Stimulated activated naive B cell treated with anti-CD40 and anti-IgM and Interleukin-4, amounts not matched to agents 10 μg/mL and 1 μg/mL and 100 μg/mL, for 72 hours (primary cell): Measurements from ENCODE around the gene ADGRG3.

ENCODE experiments used
- ATAC-seq, 2 donors: fragments of 150-1000 bp; cut with Tn5 transposase; replicated peaks; 2 replicates each; pipeline ENCODE4 v1.10.0; 2021; ENCODE audit warnings: moderate library complexity in 1 of 2
- DNase-seq: peaks from one replicate; pipeline ENCODE4 v3.0.0; 2021
- H3K27ac Mint-ChIP-seq: one replicate; pipeline ENCODE4 v1.8.0; 2022; ENCODE audit warnings: mild to moderate bottlenecking, mixed read lengths
- H3K27me3 Mint-ChIP-seq, 2 donors: one replicate each; pipeline ENCODE4 v1.8.0; 2022; ENCODE audit warnings: mixed read lengths in 2 of 2
- H3K36me3 Mint-ChIP-seq, 2 donors: one replicate each; pipeline ENCODE4 v1.8.0; 2022; ENCODE audit warnings: mixed read lengths in 2 of 2, mild to moderate bottlenecking in 1 of 2
- H3K4me1 Mint-ChIP-seq, 2 donors: one replicate each; pipeline ENCODE4 v1.8.0; 2022; ENCODE audit warnings: mixed read lengths in 2 of 2, mild to moderate bottlenecking in 1 of 2
- H3K4me3 Mint-ChIP-seq, 2 donors: one replicate each; pipeline ENCODE4 v1.8.0; 2022; ENCODE audit warnings: mild to moderate bottlenecking in 2 of 2, mixed read lengths in 2 of 2, moderate library complexity in 1 of 2
- H3K9me3 Mint-ChIP-seq, 2 donors: one replicate each; pipeline ENCODE4 v1.8.0; 2022; ENCODE audit warnings: mixed read lengths in 2 of 2, mild to moderate bottlenecking in 1 of 2

Gene ADGRG3

DNA sequence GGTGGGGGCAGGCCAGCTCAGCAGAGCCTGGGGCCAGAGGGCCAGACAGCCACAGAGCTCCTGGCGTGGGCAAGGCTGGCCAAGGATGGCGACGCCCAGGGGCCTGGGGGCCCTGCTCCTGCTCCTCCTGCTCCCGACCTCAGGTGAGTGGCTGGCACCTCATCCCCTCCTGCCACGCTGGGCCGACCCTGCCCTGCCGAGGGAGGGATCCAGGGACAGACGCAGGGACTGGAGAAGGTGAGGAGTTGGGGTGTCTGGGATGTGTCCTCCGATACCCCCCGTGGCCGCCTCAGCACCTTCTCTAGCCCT lies at the start of gene ADGRG3:
Gene ADGRG3 (plus strand): TSS at position 44 of the 309 bp plus-strand sequence. CDS start 42 bp downstream, at position 86.
- Mint-ChIP-seq H3K9me3 (no peaks in the 10 kb centered on the region), H3K36me3 (no peaks in the 10 kb centered on the region), H3K4me1 (no peaks in the 10 kb centered on the region), H3K4me3 (no peak within 1 kb of the TSS), H3K27ac (no peak within 1 kb of the TSS), H3K27me3 (peaks cover 1 to 2% of the 10 kb centered on the region in 2 donors)
- DNase-seq: no peak
- ATAC-seq: no peak

DNA sequence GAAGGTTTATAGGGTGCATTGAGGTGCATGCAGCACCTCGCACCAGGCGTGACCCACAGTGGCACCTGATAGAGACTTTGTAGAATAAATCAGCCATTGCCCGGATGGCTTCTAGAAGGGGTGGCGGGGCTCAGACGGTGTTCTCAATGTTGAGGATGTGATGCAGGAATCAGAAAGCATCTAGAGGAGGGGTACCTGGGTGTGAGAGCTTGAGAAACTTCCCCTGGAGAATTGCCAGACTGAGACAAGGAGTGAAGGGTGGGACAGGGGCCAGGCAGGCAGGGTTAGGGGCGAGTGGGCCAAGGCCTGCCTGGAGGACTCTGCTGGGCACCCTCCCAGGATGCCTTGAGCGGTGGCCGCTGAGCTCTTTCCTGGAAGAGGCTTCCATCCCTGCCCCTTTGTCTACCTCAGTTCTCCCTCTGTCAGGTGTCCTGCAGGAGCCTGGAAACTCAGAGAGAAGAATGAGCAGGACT lies 48.9 kb upstream of the ADGRG3 start:
- H3K36me3 Mint-ChIP-seq: no peaks in the 10 kb centered on the region
- H3K9me3 Mint-ChIP-seq: no peaks in the 10 kb centered on the region
- H3K4me3 Mint-ChIP-seq: no peak overlapping the region
- H3K27me3 Mint-ChIP-seq: peaks cover 3 to 10% of the 10 kb centered on the region in 2 donors
- ATAC-seq (no peak), DNase-seq (no peak)
- H3K27ac Mint-ChIP-seq: no peak overlapping the region
- H3K4me1 Mint-ChIP-seq: peaks cover 9 to 11% of the 10 kb centered on the region in 2 donors

DNA sequence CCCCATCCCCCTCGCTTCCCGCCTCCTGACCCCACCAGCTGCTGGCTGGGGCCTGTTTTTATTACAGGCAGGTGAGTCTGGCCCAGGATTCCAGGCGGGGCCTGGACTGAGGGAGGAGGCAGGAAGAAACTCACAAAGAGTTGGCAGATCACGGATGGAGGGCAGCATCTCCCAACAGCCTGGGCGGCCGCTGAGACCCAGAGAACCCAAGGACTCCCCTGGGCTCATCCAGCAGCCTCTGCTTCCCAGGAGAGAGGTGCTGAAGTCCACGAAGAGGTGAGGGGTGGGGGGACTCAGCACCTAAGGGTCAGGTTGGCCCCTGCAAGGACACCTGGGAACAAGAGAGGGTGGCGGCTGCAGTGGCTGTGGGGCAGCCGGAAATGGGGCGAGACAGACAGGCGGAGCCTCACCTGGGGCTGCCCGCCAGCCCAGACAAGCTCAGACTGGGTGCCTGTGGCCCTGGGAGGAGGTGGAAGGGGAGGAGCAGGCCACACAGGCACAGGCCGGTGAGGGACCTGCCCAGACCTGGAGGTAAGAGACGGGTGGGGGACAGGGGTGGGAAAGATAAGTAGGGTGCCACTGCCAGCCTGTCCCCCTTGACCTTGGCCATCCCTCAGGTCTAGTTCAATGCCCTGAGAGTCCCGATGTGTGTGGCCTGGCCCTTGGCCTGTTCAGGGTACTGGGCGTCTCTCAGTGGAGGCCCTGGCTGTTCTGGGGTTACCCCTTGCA lies 48.3 kb upstream of the ADGRG3 start:
- H3K4me1 Mint-ChIP-seq: peaks cover 6 to 7% of the 10 kb centered on the region in 2 donors
- H3K4me3 Mint-ChIP-seq: no peak overlapping the region
- no peak overlapping the region for H3K27ac Mint-ChIP-seq

GRCh38 chr16:57620335-57621231 lies 47.5 kb upstream of the ADGRG3 start:
- ATAC-seq: no peak

More for the DNA sequence above, 48.3 kb upstream of the ADGRG3 start:
- Mint-ChIP-seq H3K9me3 (no peaks in the 10 kb centered on the region), H3K36me3 (no peaks in the 10 kb centered on the region), H3K27me3 (peaks cover 3 to 12% of the 10 kb centered on the region in 2 donors)
- no peak for DNase-seq
- ATAC-seq: no peak

GRCh38 chr16:57621521-57622271 lies 46.4 kb upstream of the ADGRG3 start:
- H3K4me1 Mint-ChIP-seq: peaks cover 6 to 11% of the 10 kb centered on the region in 2 donors
- no peak overlapping the region for H3K27ac Mint-ChIP-seq
- no peak overlapping the region for H3K4me3 Mint-ChIP-seq
- no peaks in the 10 kb centered on the region for H3K9me3 Mint-ChIP-seq
- DNase-seq (no peak), ATAC-seq (no peak)
- no peaks in the 10 kb centered on the region for H3K36me3 Mint-ChIP-seq
- H3K27me3 Mint-ChIP-seq: peaks cover 19 to 28% of the 10 kb centered on the region in 2 donors

More at GRCh38 chr16:57620335-57621231, 47.5 kb upstream of the ADGRG3 start:
- no peak overlapping the region for H3K27ac Mint-ChIP-seq
- H3K9me3 Mint-ChIP-seq: no peaks in the 10 kb centered on the region
- H3K27me3 Mint-ChIP-seq: peaks cover 10 to 20% of the 10 kb centered on the region in 2 donors
- no peak for DNase-seq
- H3K4me3 Mint-ChIP-seq: no peak overlapping the region
- peaks cover 4 to 10% of the 10 kb centered on the region in 2 donors for H3K4me1 Mint-ChIP-seq
- no peaks in the 10 kb centered on the region for H3K36me3 Mint-ChIP-seq

DNA sequence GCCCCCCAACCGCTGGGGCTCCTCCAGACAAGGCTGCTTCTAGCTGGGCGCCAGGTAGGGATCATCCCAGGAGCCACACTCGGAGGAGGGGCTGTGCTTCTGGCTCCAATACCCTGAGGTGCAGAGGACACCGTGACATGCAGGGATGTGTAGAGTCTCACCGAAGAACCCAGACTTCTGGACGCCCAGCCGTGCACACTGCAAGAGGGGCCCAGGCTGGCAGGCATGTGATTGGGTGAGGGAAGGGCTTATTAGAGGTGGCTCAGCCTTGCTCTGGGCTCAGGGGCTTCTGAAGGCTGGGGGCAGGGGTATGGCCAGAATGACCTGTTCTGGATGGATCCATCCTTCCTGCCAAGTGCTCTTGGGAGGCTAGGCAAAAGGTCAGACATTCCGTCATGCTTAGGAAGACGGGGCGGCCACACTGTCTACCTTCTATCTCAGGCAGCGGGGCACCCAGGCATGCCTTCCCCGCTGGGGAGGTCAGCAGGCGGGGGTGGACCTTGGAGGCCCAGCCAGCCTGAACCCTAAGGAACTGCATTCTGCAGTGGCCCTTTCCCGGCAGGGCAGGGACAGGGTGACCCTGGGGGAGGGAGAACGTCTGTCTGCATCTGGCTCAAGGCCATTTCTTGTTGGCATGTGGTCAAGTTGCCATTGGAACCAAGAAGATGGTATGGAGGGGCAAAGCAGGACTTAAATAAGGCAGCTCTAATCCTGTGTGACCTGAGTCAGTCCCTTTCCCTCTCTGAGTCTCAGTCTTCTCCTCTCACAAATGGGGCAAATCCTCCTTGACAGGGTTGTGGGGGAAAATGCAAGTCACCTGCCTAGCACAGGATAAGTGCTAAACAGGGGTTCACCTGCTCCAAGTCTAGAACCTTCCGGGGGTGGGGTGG lies 45.5 kb upstream of the ADGRG3 start:
- H3K4me1 Mint-ChIP-seq: peaks cover 6 to 11% of the 10 kb centered on the region in 2 donors
- no peak for DNase-seq
- H3K4me3 Mint-ChIP-seq: no peak overlapping the region
- H3K36me3 Mint-ChIP-seq: no peaks in the 10 kb centered on the region
- no peaks in the 10 kb centered on the region for H3K9me3 Mint-ChIP-seq
- ATAC-seq: no peak
- peaks cover 28 to 38% of the 10 kb centered on the region in 2 donors for H3K27me3 Mint-ChIP-seq
- H3K27ac Mint-ChIP-seq: peak overlapping the region; percentile 26

DNA sequence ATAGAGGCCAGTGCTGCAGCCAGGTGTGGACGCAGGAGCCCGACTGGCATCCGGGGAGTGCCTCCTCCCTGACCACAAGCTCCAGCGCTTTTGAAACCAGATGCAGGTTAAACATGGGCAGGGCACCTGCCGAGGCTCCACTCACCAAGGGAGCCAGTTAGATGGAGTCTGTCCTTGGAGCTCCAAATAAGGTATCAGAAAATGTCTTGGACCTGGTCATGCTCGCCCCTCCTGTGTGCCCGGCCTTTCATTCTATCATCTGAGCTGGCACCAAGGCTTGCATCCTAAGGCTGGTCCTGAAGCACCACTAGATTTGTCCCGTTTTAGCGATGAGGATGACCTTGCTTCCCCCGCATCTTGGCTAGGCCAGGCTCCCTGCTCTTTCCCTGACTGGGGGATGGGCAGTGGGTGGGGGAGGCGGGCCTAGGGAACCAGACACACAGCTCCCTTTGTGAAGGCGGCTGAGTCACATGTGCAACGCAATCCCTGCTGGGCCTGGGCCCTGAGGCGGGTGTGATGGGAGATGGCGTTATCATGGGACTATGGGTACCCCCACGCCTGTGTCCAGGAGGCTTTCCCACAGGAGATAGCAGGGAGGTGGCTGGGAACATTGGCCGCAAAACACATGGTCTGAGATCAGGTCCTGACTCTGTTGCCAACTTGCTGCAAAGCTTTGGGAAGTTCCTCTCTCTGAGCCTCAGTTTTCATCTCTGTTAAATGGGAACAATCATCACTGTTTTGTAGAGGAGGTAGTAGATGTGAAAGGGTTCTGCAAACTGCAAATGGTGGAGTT lies 44.7 kb upstream of the ADGRG3 start:
- Mint-ChIP-seq H3K4me3 (no peak overlapping the region), H3K36me3 (no peaks in the 10 kb centered on the region), H3K27me3 (peaks cover 31 to 43% of the 10 kb centered on the region in 2 donors), H3K4me1 (peaks cover 8 to 15% of the 10 kb centered on the region in 2 donors), H3K9me3 (no peaks in the 10 kb centered on the region), H3K27ac (no peak overlapping the region)
- ATAC-seq: no peak
- no peak for DNase-seq

- DNase-seq: no peak
- Mint-ChIP-seq H3K36me3 (no peaks in the 10 kb centered on the region), H3K4me3 (no peak overlapping the region), H3K4me1 (peaks cover 15 to 22% of the 10 kb centered on the region in 2 donors), H3K27me3 (peaks cover 39 to 48% of the 10 kb centered on the region in 2 donors), H3K9me3 (no peaks in the 10 kb centered on the region), H3K27ac (no peak overlapping the region)
- ATAC-seq: no peak
Observed at GRCh38 chr16:57624044-57624688, 43.9 kb upstream of the ADGRG3 start.

DNA sequence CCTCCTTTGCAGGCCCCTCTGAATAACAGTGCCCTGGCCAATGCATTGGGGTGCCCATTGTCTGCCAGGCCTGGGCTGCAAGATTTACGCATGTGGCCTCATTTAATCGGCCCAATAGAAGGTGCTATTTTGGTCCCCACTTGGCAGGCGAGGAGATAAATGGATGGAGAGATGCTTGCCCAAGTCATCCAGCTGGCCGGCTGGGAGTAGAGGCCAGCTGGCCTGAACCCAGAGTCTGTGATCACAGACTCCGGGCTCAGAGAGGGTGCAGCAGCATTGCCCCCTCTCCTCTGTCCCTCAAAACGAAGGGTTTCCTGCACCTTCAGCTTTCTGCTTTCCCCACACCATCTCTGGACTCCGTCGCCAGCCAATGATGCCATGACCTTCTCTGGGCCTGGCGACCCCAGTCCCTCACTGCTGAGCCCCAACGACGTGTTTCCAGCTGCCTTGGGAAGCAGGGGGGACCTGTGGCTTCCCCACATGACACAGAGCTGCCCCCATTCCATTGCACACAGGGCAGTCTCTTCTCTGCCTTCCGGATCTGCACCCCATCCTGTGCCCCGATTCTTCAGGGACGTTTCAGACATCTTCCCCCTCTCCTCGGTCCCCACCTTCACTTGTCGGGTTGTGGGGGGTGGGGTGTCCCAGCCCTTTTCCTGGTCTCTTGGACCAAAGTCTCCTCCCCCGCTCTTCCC lies 43.2 kb upstream of the ADGRG3 start:
- no peak overlapping the region for H3K27ac Mint-ChIP-seq
- no peaks in the 10 kb centered on the region for H3K9me3 Mint-ChIP-seq
- H3K4me1 Mint-ChIP-seq: peaks cover 19 to 24% of the 10 kb centered on the region in 2 donors
- H3K4me3 Mint-ChIP-seq: no peak overlapping the region
- H3K36me3 Mint-ChIP-seq: no peaks in the 10 kb centered on the region
- ATAC-seq (no peak), DNase-seq (no peak)
- peaks cover 47 to 48% of the 10 kb centered on the region in 2 donors for H3K27me3 Mint-ChIP-seq

DNA sequence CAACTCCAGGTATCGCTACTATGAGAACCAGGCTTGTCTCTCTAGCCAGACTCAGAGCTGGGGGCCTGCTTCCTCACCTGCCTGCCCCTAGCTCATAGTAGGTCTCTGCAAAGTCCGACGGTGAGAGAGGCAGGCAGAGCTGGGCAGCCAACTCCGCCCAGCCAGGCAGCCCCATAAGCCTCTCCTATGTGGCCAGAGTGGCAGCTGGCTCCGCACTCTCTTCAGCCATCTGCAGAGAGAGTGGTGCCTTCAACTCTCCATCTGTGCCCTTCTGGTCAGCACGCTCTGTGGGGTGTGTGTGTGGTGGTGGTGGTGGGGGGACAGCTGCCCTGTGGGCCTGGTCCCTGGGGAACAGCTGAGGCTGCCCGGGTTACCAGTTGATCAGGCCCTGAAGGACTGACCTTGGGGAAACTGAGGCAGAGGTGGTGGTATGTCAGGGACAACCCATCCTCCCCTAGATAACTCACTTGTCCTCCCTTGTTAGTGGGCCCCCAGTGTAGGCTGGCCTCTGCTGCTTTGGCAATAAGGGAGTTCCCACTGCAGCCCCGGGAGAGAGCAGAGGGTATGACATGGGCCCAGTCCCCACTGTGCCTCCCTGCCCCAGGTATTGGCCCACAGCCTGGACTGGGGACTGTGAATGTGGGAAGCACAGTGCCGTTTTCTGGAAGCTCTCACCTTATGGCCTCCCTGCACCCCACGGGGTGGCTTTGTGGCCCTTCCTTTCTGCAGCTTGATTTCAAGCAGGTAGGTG lies 41.5 kb upstream of the ADGRG3 start:
- ATAC-seq: no peak
- no peaks in the 10 kb centered on the region for H3K36me3 Mint-ChIP-seq
- peaks cover 19 to 34% of the 10 kb centered on the region in 2 donors for H3K4me1 Mint-ChIP-seq

DNA sequence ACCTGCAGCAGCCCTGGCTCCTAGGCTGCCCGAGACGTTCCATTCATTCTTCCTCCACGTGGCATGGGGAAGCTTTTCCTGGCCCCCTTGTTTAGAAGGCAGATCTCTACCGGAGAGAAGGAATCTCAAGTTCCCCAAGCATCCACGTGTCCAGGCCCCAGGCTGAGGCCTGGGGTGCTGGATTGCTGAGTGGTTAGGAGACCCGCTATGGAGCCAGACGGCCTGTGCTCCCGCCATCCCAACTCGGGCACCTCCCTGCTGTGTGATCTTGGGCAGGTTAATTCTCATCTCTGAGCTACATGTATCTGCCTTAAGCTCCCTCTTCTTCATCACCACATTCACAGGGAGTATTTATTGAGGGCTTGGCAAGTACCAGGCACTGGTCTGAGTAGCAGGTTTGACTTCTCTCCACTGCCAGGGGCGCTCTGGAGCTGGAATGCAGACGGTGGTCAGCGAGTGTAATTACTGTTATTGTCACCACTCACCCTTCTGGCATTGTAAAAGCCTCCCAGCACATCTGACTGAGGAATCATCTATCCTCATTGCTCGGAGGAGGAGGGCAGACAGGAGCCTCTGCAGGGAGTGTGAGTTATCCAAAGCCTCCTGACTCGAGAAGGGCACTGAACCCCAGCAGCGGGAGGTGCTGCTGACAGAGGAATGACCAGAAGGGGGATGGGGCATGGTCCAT lies 40.8 kb upstream of the ADGRG3 start:
- Mint-ChIP-seq H3K27ac (no peak overlapping the region), H3K9me3 (no peaks in the 10 kb centered on the region), H3K27me3 (peaks cover 58 to 62% of the 10 kb centered on the region in 2 donors), H3K4me1 (peaks cover 19 to 34% of the 10 kb centered on the region in 2 donors), H3K36me3 (no peaks in the 10 kb centered on the region), H3K4me3 (no peak overlapping the region)
- ATAC-seq (no peak), DNase-seq (no peak)

More for the DNA sequence above, 41.5 kb upstream of the ADGRG3 start:
- H3K27me3 Mint-ChIP-seq: peaks cover 58 to 62% of the 10 kb centered on the region in 2 donors
- no peak for DNase-seq
- no peak overlapping the region for H3K27ac Mint-ChIP-seq
- H3K4me3 Mint-ChIP-seq: no peak overlapping the region
- no peaks in the 10 kb centered on the region for H3K9me3 Mint-ChIP-seq
